Endothelial cell of umbilical vein (primary cell): ENCODE data around the gene DNAJB12. TPM values are rescaled to one million over a fixed set of nuclear protein-coding genes. Genes with fewer than 3 reads are reported as not detected.

ENCODE experiments used
- BruUV-seq: library from RNA; stranded (reverse); fragments of 400-500 nt; replicated peaks from 2 replicates; lab custom pipeline; 2021; lab: Mats Ljungman, UMichigan
- CTCF ChIA-PET: fragments of 300-600, 350-600 bp; sonication (Branson Sonifier 250); formaldehyde crosslinking; loops from one replicate; lab custom pipeline; 2021; ENCODE audit warnings: antibody characterized with exemption, inconsistent platforms; lab: Charles Lee
- POLR2A ChIA-PET: fragments of 300-600, 350-600 bp; sonication (Branson Sonifier 250); formaldehyde crosslinking; loops from one replicate; lab custom pipeline; 2021; ENCODE audit warnings: antibody characterized with exemption, inconsistent platforms; lab: Charles Lee
- DNase-seq: peaks from one replicate; pipeline ENCODE4 v3.0.0-alpha.2; 2011; ENCODE audit warnings: low read depth, low spot score
- FAIRE-seq: peaks from 2 replicates; lab custom pipeline; 2011; peaks lifted over from hg19 to GRCh38; lab: Jason Lieb, UNC
- H2AFZ ChIP-seq: 2 replicates; pipeline ENCODE4 v1.6.0; 2012; ENCODE audit warnings: low read depth, low read length, control low read depth, inconsistent platforms
- H3K27ac ChIP-seq: 2 replicates; pipeline ENCODE4 v1.5.1; 2011; ENCODE audit warnings: low read depth, mild to moderate bottlenecking, control low read depth, low read length, moderate library complexity; ENCODE audit not compliant: insufficient read depth
- H3K27me3 ChIP-seq, 2 experiments: 2 replicates each; pipeline versions ENCODE4 v1.6.0 to v1.6.1; 2011; ENCODE audit warnings: low read length in 2 of 2, mixed read lengths in 1 of 2; ENCODE audit not compliant: control insufficient read depth in 2 of 2, insufficient read depth in 2 of 2
- H3K36me3 ChIP-seq, 2 experiments: 2 replicates in 1 of 2; 3 replicates in 1 of 2; pipeline ENCODE4 v1.5.1; 2011; ENCODE audit warnings: low read length in 2 of 2, mild to moderate bottlenecking in 1 of 2, moderate library complexity in 1 of 2; ENCODE audit not compliant: control insufficient read depth in 2 of 2, insufficient read depth in 2 of 2; ENCODE audit errors: extremely low read depth in 1 of 2
- H3K4me1 ChIP-seq: 3 replicates; pipeline ENCODE4 v1.5.1; 2011; ENCODE audit warnings: mild to moderate bottlenecking, low read length; ENCODE audit not compliant: control insufficient read depth, insufficient read depth; ENCODE audit errors: extremely low read depth
- H3K4me2 ChIP-seq: 2 replicates; pipeline ENCODE4 v1.6.1; 2011; ENCODE audit warnings: low read length, control low read depth, mixed read lengths; ENCODE audit not compliant: insufficient read depth
- H3K4me3 ChIP-seq, 3 experiments: fragments of 200-600 bp in 1 of 3; sonication (generic), shearing (Covaris generic) in 1 of 3; replicated peaks in 1 of 3; 2 replicates each; pipeline ENCODE4 v1.5.1; 2011 to 2016; ENCODE audit warnings: control low read depth in 3 of 3, low read length in 3 of 3, mild to moderate bottlenecking in 2 of 3, inconsistent platforms in 1 of 3, low read depth in 1 of 3, moderate library complexity in 1 of 3; ENCODE audit not compliant: insufficient read depth in 1 of 3
- H3K79me2 ChIP-seq: 2 replicates; pipeline ENCODE4 v1.6.0; 2012; ENCODE audit warnings: low read length, inconsistent platforms; ENCODE audit not compliant: control insufficient read depth, insufficient read depth
- H3K9ac ChIP-seq: replicated peaks from 2 replicates; pipeline ENCODE3; 2011; ENCODE audit warnings: low read length, control low read depth; ENCODE audit not compliant: insufficient read depth; ENCODE audit errors: extremely low read depth
- H3K9me1 ChIP-seq: replicated peaks from 3 replicates; pipeline ENCODE4 v1.6.0; 2011; ENCODE audit warnings: mild to moderate bottlenecking, low read length; ENCODE audit not compliant: control insufficient read depth, insufficient read depth; ENCODE audit errors: extremely low read depth
- H3K9me3 ChIP-seq: replicated peaks from 2 replicates; pipeline ENCODE4 v1.5.1; 2012; ENCODE audit warnings: low read length, inconsistent platforms; ENCODE audit not compliant: control insufficient read depth, insufficient read depth
- H4K20me1 ChIP-seq: replicated peaks from 2 replicates; pipeline ENCODE3; 2011; ENCODE audit warnings: mild to moderate bottlenecking, low read length; ENCODE audit not compliant: control insufficient read depth, insufficient read depth; ENCODE audit errors: extremely low read depth
- CTCF ChIP-seq, 2 donors: IDR thresholded peaks; 1 replicate in 1 of 2; 2 replicates in 1 of 2; pipeline ENCODE4 v1.5.1; 2011; ENCODE audit warnings: low read length in 2 of 2, mild to moderate bottlenecking in 2 of 2, moderate library complexity in 2 of 2, control low read depth in 1 of 2, inconsistent platforms in 1 of 2, low read depth in 1 of 2; ENCODE audit not compliant: insufficient read depth in 1 of 2; ENCODE audit errors: extremely low read depth in 1 of 2
- EZH2 ChIP-seq: IDR thresholded peaks from 2 replicates; pipeline ENCODE4 v1.6.1; 2012; ENCODE audit warnings: borderline replicate concordance, low read depth, mild to moderate bottlenecking, moderate library complexity, low read length, inconsistent platforms; ENCODE audit not compliant: severe bottlenecking
- FOS ChIP-seq: IDR thresholded peaks from 2 replicates; pipeline ENCODE4 v1.6.1; 2011; ENCODE audit warnings: mild to moderate bottlenecking, low read length, moderate library complexity, borderline replicate concordance; ENCODE audit not compliant: insufficient read depth
- GATA2 ChIP-seq: IDR thresholded peaks from 2 replicates; pipeline ENCODE4 v1.7.0; 2011; ENCODE audit warnings: low read depth, mild to moderate bottlenecking, moderate library complexity, mixed read lengths, low read length; ENCODE audit not compliant: insufficient read length, insufficient read depth
- JUN ChIP-seq: IDR thresholded peaks from 2 replicates; pipeline ENCODE4 v1.6.1; 2011; ENCODE audit warnings: borderline replicate concordance, low read depth; ENCODE audit not compliant: insufficient read length, insufficient read depth
- MAX ChIP-seq: IDR thresholded peaks from 2 replicates; pipeline ENCODE4 v1.6.1; 2011; ENCODE audit not compliant: insufficient read depth, insufficient read length
- MYC ChIP-seq: IDR thresholded peaks from one replicate; pipeline ENCODE4 v1.6.1; 2011; ENCODE audit warnings: mild to moderate bottlenecking, low read depth, low read length
- POLR2A ChIP-seq: IDR thresholded peaks from 2 replicates; pipeline ENCODE4 v1.6.1; 2012; ENCODE audit warnings: low read depth, mild to moderate bottlenecking, control low read depth, low read length
- POLR2AphosphoS5 ChIP-seq: IDR thresholded peaks from 2 replicates; pipeline ENCODE4 v1.6.1; 2012; ENCODE audit warnings: low read depth, mild to moderate bottlenecking, control low read depth, low read length, moderate library complexity; ENCODE audit not compliant: insufficient read depth
- dilution Hi-C: fragments of 300-500 bp; cut with MboI; formaldehyde crosslinking; loops from one replicate; pipeline ENCODE4 v1.15.0; 2019; ENCODE audit warnings: low sequenced_read_pairs; ENCODE audit not compliant: extremely low pct_ligation_motif_present
- intact Hi-C: fragments of 100-400 bp; cut with micrococcal nuclease; formaldehyde crosslinking; loops from one replicate; pipeline ENCODE4 v1.10.0; 2022
- polyA plus RNA-seq, 4 experiments: library from polyadenylated mRNA; depleted of rRNA in 3 of 4; stranded (reverse) in 3 of 4; unstranded in 1 of 4; fragments of >200 nt; gene quantifications; 2 replicates each; pipeline versions ENCODE4 v1.2.1 to v1.2.3, GENCODE V29; 2011 to 2012; ENCODE audit warnings: missing spikeins in 1 of 4
- total RNA-seq: library from RNA; stranded (reverse); gene quantifications from 2 replicates; pipeline ENCODE4 v1.2.3, GENCODE V29; 2021

The DNAJB12 gene
- total and polyA plus RNA-seq, 2 donors (not counting 3 experiments of a cell fraction or from before 2014, with no cell fraction given): 27.2 to 44.2 TPM

- Histone ChIP-seq H3K4me2 (no peak overlapping the region), H3K27ac (no peak overlapping the region), H3K4me3 (no peak overlapping the region), H3K9me1 (no peaks in the 10 kb centered on the region), H4K20me1 (no peaks in the 10 kb centered on the region), H3K27me3 (no peaks in the 10 kb centered on the region), H3K36me3 (no peaks in the 10 kb centered on the region), H3K4me1 (peaks cover 14% of the 10 kb centered on the region), H2AFZ (no peak overlapping the region), H3K79me2 (peaks cover 22% of the 10 kb centered on the region), H3K9me3 (no peaks in the 10 kb centered on the region), H3K9ac (no peak overlapping the region)
- POLR2A ChIA-PET: no interaction called here
- BruUV-seq: no TSS peak
- DNase-seq: no peak
- no peak for FAIRE-seq
- dilution Hi-C loops: no loop called here
- TF ChIP-seq POLR2A (no peak), MAX (no peak), CTCF (IDR thresholded peaks at IDR 0.05; ENCODE audit: extremely low read depth in 1 of 2, insufficient read depth in 1 of 2, low read depth in 1 of 2, low read length in 2 of 2) (no peak), FOS (no peak), JUN (no peak), MYC (no peak), POLR2AphosphoS5 (no peak), EZH2 (no peak), GATA2 (no peak)
- intact Hi-C loops: no loop called here
- CTCF ChIA-PET: no interaction called here
Observed at GRCh38 chr10:72356987-72357386, 2.3 kb upstream of the DNAJB12 start.
